GM12875 (cell line): ENCODE results near the gene RBL1.

Experiments
- H3K4me3 ChIP-seq: one replicate; pipeline ENCODE4 v1.5.1; 2011; ENCODE audit warnings: low read depth, low read length, control low read depth
- TF ChIP-seq, protein P1 (sequence below): IDR thresholded peaks from 2 replicates; pipeline ENCODE4 v1.5.1; 2011; ENCODE audit warnings: low read depth, mild to moderate bottlenecking, control low read depth, inconsistent platforms, low read length, moderate library complexity, borderline replicate concordance; ENCODE audit not compliant: insufficient read depth

Gene RBL1

DNA sequence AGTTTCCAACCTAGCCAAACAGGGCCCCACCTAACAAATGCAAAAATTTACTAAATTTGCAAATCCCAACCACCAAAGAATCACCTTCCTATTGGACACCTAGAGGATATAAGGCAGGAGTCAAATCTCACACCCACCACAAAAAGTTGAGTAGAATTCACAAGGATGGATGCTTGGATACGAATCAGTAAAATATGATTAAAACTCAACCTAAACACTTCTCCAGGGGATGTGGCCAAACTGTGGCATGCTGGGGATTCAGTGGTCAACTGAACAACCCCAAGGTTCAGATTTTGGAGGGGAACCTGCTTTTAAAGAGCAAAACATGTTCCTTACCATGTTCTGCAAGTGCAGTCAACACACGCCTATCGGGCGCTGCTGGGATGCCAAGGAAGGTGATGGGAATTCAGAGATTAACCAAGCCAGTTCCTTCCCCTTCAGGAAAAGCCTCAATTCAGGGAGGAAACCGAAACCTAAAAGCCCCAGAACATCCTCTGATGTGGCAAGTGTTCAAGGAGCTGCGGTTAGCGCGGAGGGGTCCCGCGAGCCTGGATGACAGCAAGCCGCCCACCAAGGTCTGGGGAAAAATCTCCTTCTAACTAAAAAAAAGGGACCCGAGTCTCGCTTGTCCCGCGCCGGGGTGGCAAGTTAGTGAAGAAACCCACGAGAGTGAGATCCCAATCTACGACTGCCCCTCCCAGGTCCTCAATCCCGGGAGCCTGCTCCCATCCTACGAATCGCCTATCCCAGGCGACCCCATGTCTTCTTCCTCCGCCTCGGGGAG, 145.2 kb downstream of the RBL1 start:
- TF ChIP-seq, protein P1, sequence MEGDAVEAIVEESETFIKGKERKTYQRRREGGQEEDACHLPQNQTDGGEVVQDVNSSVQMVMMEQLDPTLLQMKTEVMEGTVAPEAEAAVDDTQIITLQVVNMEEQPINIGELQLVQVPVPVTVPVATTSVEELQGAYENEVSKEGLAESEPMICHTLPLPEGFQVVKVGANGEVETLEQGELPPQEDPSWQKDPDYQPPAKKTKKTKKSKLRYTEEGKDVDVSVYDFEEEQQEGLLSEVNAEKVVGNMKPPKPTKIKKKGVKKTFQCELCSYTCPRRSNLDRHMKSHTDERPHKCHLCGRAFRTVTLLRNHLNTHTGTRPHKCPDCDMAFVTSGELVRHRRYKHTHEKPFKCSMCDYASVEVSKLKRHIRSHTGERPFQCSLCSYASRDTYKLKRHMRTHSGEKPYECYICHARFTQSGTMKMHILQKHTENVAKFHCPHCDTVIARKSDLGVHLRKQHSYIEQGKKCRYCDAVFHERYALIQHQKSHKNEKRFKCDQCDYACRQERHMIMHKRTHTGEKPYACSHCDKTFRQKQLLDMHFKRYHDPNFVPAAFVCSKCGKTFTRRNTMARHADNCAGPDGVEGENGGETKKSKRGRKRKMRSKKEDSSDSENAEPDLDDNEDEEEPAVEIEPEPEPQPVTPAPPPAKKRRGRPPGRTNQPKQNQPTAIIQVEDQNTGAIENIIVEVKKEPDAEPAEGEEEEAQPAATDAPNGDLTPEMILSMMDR, result no peak
- peak overlapping the region; percentile 67 for H3K4me3 ChIP-seq
